Measurements from ENCODE around the gene BSND. TPM values are rescaled to one million over a fixed set of nuclear protein-coding genes. Genes with fewer than 3 reads are reported as not detected.
"Not testable (repeated sequence)": the region's sequence is repeated elsewhere in the genome, so short reads cannot be mapped to it uniquely, and the experiment has no call there.

The BSND gene
- polyA plus RNA-seq, 10 donors: 0.03 to 0.08 (median 0.05) TPM; not detected in 6

DNA sequence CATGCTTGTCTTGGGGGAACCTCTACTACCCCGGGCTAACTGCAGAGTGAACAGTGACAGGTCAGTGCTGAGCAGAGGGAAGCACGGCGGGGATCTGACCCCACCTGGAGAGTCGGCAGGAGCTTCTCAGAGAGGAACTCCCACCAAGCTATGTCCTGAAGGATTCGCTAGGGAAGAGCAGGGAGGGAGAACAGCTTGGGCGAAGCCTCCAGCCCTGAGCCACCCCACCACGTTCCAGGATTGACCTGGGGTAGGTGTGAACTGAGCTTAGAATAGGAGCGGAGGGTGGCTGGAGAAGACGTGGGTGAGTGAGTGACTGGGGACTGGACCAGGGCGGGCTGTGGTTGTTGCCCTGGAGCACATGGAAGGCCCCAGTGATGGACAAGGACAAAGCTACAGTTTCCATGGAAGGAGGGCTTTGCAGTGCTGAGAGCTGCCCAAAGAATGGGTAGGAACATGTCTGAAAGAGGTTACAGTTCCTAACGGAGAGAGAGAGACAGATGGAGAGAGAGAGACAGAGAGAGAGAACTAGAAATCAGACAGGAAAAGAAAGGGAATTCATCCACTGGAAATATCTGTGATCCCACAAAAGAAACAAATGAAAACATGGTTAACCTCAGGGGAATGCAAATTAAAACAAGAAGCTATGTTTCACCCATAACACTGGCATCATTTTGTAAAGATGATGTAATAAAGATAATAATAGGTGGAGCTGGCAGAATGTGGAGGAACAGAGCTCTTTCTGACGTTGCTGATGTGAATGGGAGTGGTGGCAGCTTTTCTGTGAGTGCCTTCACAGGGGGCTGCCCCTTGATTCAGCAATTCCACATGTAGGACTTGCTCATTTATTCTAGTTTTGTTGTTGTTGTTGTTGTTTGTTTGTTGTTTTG lies 17.2 kb downstream of the BSND start:
- DNase-seq: no peak

DNA sequence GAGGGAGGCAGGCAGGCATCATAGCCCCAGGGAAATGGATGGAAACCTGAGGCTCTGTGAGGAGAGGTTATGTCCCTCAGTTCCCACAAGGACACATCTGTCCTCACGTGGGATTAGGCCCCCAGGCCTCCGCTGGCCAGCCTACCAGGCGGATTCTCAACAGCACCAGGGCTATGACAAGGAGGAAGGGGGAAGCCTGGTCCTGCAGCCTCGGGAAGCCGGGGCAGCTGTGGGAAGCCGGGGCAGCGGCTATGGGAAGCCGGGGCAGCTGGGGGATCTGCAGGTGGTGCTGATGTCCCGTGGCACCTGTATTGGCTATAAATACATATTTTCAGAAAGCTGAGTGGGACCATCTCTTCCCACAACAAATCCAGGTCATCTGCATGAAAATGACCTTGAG lies 19.7 kb downstream of the BSND start:
- no peak for DNase-seq

DNA sequence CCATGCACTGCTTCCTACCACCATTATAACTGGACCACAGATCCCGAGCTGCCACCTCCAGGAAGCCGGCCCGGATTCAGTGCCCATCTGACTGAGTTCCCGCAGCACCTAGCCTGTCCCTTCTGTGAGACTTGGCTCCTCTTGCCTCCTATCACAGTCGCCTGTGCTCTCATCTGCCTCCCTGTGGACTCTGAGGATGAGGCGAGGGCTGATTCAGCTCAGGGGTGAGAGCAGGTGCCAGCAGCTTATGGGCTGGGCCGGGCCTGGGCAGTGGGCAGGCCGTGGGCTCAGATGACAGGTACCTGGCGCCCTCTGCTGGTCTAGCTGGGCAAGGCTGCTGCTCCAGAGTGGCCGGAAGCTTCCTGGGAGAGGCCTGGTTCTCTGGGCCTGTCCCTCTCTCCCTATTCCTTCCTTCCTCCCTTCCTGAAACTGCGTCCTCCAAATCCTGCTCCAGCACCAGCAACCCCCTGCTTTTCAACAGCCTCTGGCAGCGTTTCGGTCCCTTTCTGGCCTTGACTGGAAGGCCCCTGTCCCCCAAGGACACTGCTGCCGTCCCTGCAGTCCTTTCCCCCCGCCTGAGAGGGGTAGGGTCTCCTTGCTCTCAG lies 23.3 kb downstream of the BSND start:
- peak; percentile 77 to 83 (median 79) for DNase-seq

DNA sequence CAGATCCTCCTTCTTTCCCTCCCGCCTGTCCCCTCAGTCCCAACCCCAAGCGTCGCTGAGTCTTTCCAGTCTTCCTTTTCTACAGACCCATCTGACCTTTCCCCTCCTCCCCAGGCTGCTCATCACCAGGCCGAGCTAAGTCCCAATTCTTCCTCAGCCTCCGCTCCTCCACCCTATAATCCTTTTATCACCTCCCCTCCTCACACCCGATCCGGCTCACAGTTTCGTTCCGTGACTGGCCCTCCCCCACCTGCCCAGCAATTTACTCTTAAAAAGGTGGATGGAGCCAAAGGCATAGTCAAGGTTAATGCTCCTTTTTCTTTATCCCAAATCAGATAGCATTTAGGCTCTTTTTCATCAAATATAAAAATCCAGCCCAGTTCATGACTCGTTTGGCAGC lies 25.4 kb downstream of the BSND start:
- not testable (repeated sequence) for DNase-seq

DNA sequence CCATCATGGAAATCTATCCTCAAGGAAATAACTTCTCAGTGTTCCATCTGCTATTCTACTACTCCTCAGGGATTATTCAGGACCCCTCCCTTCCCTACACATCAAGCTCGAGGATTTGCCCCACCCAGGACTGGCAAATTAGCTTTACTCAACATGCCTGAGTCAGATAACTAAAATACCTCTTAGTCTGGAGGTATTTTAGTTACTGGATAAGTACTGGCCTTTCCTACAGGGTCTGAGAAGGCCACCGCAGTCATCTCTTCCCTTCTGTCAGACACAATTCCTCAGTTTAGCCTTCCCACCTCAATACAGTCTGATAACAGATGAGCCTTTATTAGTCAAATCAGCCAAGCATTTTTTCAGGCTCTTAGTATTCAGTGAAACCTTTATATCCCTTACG lies 27.9 kb downstream of the BSND start:
- not testable (repeated sequence) for DNase-seq

DNA sequence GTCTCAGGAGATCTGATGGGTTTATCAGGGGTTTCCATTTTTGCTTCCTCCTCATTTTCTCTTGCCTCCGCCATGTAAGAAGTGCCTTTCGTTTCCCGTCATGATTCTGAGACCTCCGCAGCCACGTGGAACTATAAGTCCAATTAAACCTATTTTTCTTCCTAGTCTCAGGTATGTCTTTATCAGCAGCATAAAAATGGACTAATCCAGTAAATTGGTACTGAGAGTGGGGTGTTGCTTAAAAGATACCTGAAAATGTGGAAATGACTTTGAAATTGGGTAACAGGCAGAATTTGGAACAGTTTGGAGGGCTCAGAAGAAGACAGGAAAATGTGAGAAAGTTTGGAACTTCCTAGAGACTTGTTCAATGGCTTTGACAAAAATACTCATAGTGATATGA lies 32.4 kb downstream of the BSND start:
- not testable (repeated sequence) for DNase-seq

DNA sequence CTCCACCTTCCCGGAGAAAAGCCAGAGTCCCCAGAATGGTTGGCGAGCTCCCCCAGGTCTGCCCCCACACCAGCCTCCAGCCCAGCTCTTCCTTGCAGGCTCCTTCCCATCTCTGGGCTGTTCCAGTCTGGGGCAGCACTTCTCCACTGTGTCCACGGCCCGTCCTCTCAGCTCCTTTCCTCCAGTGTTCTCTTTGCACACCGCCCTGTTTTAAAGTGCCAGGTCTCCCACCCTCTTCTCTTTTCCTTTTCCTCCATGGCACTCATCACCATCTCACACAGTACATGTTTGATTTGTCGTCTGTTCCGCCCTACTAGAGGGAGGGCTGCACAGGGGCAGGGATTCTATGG lies 34.5 kb downstream of the BSND start:
- no peak for DNase-seq

DNA sequence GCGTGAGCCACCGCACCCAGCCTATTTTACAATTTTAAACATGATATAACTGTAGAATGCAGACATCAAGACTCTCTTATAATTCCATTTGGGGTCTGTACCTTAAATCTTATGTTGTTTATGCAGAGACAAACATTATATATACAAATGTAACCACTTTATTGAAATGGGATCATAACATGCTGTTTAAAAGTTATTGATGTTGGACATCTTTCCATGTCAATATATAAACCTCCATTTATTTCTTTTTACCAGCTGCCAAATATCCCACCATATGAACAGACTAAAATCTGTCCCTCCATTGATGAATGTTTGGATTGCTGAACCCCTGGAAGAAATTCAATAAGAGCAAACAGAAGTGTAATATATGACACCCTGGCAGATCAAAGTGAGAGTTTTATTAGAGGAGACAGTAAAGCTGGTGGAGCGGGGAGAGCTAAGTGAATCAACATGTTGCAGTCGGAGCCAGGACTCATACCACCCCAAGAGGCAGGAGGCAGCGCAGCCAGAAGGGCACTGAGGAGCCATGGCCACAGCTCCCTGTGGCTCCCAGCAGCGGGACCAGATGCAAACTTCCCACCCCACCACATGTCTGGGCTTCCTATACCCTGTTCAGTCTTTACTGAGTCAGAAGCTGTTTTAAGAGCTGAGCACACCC lies 35.9 kb downstream of the BSND start:
- DNase-seq: no peak

DNA sequence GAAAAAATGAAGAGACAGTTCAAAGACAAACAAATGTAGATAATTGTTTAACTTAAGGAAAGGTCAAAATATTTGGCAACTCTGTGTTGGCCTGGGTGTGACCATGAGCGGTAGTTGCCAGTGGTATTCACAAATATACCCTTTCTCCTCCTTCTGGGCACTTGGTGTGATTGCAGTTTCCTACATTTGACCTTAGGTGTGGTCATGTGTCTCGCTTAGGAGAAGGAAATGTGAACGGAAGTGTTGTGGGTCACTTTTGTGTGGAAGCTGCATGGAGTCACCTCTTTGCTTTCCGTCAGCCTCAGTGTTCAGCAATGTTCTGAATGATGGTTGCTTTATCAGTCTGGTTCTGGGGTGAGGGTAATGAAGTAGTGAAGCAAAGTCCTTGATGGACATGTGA lies 37.2 kb downstream of the BSND start:
- no peak for DNase-seq

DNA sequence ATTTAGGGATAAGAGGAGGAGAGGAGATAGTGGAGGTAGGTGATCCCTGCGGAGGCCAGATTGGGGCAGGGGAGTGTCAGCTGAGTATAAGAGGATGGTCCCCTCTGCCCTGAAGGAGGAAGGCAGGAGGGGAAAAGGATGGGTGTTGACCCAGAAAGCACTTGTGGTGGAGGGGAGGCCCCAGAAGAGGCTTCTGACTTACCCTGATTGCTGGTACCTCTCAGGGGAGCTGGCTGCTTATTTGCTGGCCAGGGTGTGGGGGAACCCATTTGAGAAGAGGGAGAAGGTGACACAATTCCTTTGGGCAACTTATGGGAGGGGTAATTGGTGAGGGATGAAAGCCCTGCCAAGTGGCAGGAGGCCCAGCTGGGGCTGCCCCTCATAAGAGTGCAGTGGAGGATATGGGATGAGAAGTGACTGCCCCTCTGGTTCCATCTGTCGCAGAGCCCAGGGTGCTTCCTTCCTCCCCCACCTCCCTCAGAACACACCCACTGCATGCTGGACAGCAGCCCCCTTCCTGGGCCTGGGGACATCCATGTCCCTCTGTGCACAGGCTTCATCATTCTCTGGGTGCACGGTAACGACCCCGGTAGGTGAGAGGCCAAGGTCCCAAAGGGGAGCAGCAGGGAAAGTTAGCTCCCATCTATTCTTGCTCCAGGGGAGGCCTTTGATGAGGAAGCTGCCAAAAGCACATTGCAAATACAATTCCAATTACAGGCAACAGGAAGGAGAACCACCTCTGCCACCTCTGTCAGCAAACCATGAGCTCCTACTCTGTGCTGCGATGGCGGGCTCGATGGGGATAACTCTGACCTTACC lies 39.2 kb downstream of the BSND start:
- DNase-seq: no peak

DNA sequence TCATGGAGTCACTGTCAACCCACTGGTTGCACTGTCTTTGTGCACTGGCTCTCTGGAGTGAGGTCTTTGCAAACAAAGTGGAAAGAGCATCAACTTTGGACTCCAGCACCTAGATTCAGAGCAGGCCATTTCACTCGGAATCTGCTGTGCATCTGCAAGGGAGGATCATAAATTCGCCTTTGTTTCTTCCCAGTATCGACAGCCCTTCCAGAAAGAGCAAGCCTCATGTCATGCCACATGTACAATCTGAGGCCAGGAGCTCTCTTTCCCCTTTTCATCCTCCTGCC lies 39.8 kb downstream of the BSND start:
- DNase-seq: no peak

DNA sequence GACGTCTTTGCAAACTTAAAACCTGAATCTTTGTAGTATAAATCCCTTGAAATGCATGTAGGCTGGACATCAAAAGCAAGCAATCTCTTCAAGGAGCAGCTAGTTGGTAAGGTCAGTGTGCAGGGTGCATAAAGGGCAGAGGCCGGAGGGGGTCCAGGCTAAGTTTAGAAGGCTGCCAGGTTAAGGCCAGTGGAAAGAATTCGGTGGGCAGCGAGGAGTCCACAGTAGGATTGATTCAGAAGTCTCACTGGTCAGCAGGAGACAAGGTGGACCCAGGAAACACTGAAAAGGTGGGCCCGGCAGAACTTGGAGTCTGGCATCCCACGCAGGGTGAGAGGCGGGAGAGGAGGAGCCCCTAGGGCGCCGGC lies 40.2 kb downstream of the BSND start:
- no peak for DNase-seq

DNA sequence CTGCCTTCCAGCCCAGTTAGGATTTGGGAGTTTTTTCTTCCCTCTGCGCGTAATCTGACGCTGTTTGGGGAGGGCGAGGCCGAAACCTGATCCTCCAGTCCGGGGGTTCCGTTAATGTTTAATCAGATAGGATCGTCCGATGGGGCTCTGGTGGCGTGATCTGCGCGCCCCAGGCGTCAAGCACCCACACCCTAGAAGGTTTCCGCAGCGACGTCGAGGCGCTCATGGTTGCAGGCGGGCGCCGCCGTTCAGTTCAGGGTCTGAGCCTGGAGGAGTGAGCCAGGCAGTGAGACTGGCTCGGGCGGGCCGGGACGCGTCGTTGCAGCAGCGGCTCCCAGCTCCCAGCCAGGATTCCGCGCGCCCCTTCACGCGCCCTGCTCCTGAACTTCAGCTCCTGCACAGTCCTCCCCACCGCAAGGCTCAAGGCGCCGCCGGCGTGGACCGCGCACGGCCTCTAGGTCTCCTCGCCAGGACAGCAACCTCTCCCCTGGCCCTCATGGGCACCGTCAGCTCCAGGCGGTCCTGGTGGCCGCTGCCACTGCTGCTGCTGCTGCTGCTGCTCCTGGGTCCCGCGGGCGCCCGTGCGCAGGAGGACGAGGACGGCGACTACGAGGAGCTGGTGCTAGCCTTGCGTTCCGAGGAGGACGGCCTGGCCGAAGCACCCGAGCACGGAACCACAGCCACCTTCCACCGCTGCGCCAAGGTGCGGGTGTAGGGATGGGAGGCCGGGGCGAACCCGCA lies 40.8 kb downstream of the BSND start, which contains the start of gene PCSK9:
PCSK9 (plus strand) TSS at position 207 of the 741 bp plus-strand sequence; CDS start at position 497, 290 bp downstream.
- peak in 2 of 3 donors; percentile 46 to 77 for DNase-seq

DNA sequence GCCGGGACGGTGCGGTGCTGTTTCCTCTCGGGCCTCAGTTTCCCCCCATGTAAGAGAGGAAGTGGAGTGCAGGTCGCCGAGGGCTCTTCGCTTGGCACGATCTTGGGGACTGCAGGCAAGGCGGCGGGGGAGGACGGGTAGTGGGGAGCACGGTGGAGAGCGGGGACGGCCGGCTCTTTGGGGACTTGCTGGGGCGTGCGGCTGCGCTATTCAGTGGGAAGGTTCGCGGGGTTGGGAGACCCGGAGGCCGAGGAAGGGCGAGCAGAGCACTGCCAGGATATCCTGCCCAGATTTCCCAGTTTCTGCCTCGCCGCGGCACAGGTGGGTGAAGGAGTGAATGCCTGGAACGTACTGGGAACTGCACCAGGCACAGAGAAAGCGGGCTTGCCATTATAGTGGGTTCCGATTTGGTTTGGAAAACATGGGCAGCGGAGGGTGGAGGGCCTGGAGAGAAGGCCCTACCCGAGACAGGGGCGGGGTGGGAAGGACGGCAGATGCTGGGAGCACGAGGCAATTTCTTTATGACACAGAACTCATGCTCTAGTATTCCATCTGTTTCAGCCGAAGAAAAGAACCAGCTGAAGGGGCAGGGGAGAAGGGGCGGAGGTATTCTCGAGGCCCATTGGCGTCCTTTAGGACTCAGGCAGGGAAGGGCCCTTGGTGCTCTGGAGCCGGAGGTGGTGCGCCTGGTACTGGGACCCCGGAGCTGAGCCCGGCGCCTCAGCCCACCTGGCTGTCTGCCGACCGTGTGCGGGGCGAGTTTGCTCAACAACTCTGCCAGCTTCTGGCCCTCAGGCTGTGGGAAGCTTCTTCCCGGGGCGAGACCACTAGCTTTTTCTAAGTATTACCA lies 41.6 kb downstream of the BSND start:
- DNase-seq: peak in 1 of 3 donors; percentile 42

DNA sequence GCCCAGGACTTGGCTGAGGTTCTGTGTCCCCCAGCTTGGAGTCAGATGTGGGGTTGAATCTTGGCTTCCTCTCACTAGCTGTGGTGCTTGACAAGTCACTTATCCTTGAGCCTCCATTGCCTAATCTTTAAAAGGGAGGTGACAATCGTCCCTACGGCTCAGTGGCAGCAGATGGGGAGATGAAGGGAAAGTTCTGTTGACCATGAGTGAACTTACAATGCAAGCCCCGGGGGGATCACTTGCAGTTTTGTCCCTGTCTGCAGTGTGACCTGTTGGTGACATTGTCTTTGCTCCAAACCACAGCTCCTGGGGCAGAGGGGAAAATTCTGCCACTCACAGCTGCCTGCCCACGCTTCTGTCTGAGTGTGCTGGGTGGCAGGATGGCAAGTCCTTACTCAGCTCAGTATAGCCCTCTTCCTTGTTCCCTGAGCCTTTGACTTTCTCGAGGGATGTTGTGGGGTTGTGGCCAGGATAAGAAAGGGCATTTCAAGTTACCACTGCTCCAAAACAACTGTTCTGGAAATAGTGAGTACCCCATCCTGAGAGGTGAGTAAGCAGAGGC lies 42.3 kb downstream of the BSND start:
- DNase-seq: no peak

DNA sequence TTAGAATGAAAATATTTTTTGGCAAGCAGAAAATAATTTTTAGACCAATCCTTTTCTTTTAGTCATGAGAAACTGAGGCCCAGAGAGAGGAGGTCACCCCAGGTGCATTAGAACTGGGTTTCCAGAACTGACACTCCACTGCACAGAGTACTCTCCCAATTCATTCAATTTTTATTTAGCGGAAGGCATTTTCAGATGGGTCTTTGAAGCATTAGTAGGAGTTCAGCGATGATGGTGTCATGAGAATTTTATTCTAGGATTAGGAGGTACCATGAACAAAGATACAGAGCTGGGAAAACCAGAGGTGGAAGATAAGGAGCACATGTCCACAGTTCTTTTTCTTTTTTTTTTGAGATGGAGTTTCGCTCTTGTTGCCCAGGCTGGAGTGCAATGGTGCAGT lies 42.9 kb downstream of the BSND start:
- DNase-seq: no peak

DNA sequence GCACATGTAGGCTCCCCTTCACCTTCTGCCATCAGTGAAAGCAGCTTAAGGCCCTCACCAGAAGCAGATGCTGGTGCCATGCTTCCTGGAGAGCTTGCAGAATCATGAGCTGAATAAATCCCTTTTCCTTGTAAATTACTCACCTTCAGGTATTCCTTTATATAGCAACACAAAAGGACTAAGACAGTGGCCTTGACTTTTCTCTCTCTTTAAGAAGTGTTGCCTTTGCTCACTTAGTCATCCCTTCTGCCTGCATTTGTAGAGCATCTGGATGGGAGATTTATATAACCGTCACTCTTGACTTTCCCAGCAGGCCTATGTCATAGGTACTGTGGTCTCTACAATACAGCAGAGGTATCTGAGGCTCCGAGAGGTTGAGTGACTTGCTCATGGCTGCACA lies 44.3 kb downstream of the BSND start:
- no peak for DNase-seq

DNA sequence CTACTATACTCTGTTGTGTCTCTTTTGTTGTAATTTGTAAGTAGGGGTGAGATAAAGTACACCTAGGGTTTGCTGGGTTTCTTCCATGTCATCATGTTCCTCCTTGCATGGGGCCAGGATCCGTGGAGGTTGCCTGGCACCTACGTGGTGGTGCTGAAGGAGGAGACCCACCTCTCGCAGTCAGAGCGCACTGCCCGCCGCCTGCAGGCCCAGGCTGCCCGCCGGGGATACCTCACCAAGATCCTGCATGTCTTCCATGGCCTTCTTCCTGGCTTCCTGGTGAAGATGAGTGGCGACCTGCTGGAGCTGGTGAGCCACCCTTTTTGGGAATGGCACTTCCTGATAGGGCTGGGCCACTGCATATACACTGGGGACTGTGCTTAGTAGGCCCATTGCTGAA lies 45.0 kb downstream of the BSND start:
- no peak for DNase-seq

DNA sequence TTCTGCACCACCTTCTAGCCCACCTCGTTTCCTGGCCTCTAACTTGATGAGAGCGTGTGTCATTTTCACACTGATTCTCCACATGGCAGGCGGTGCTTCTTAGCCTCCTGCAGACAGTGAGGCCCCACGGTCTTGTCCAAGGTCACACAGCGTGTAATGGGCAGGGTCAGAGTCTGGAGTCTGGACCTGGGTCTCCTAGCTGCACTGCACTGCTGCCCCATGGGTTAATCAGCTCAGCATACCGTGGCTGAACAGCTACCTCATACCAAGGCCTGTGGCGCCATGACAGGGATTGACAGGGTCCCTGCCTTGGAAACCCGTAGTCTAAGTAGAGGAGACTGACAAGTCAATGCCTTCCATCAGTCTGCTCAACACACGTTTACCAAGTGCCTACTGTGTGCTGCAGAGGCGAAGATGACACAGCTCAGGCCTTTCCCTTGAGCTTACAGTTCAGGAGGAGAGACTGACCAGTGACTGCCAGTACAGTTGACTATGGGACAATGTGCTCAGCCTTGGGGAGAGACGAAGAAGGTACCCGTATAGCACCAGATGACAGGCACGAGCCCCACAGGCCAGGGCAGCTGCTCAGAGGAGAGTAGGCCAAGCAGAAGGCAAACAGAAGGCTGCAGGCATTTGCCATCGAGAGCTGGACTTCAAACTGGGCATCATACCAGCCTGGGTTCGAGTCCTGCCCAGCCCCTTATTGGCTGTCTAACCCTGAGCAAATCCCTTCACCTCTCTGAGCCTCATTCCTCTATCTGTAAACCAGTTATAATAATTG lies 46.1 kb downstream of the BSND start:
- no peak for DNase-seq
